ENCODE results near the gene TXNDC11. TPM values are rescaled to one million over a fixed set of nuclear protein-coding genes. Genes with fewer than 3 reads are reported as not detected.

TXNDC11 gene
- total and polyA plus RNA-seq, 4 donors, result 19.9 to 43.6 (median 41.1) TPM

GRCh38 chr16:11692171-11692570 lies 50.5 kb downstream of the TXNDC11 start:
- intact Hi-C loops (cut with DNase I), result no loop called here

GRCh38 chr16:11691771-11692170 lies 50.9 kb downstream of the TXNDC11 start:
- Histone ChIP-seq H3K4me3 (ENCODE audit: low read length in 2 of 2) (no peak overlapping the region), H3K27me3 (ENCODE audit: control insufficient read depth in 1 of 2, insufficient read depth in 2 of 2, low read length in 1 of 2) (no peaks in the 10 kb centered on the region), H3K4me1 (ENCODE audit: control insufficient read depth in 1 of 2, insufficient read depth in 2 of 2, low read length in 2 of 2) (peaks cover 0 to 2% of the 10 kb centered on the region in 2 donors), H3K9me3 (ENCODE audit: control insufficient read depth, low read length) (no peaks in the 10 kb centered on the region), H3K27ac (ENCODE audit: low read depth in 1 of 2, low read length in 2 of 2) (no peak overlapping the region), H3K36me3 (ENCODE audit: control insufficient read depth in 1 of 2, insufficient read depth in 2 of 2, low read length in 1 of 2) (peaks cover 6 to 9% of the 10 kb centered on the region in 2 donors)
- ATAC-seq (ENCODE audit: low FRiP score) (no peak), DNase-seq (no peak)
- 88 to 93% methylated on average over 15 of the region's 15 CpGs for WGBS, 2 donors
- intact Hi-C loops (cut with DNase I), result no loop called here

More at GRCh38 chr16:11692171-11692570, 50.5 kb downstream of the TXNDC11 start:
- no peak for ATAC-seq (ENCODE audit: low FRiP score)
- Histone ChIP-seq H3K27ac (ENCODE audit: low read depth in 1 of 2, low read length in 2 of 2) (no peak overlapping the region), H3K27me3 (ENCODE audit: control insufficient read depth in 1 of 2, insufficient read depth in 2 of 2, low read length in 1 of 2) (no peaks in the 10 kb centered on the region), H3K4me3 (ENCODE audit: low read length in 2 of 2) (no peak overlapping the region), H3K9me3 (ENCODE audit: control insufficient read depth, low read length) (no peaks in the 10 kb centered on the region), H3K36me3 (ENCODE audit: control insufficient read depth in 1 of 2, insufficient read depth in 2 of 2, low read length in 1 of 2) (peaks cover 6 to 9% of the 10 kb centered on the region in 2 donors), H3K4me1 (ENCODE audit: control insufficient read depth in 1 of 2, insufficient read depth in 2 of 2, low read length in 2 of 2) (peaks cover 0 to 2% of the 10 kb centered on the region in 2 donors)
- 83% methylated on average over 8 of the region's 8 CpGs for WGBS, 2 donors
- no peak for DNase-seq

- Histone ChIP-seq H3K27ac (ENCODE audit: low read depth in 1 of 2, low read length in 2 of 2) (no peak overlapping the region), H3K9me3 (ENCODE audit: control insufficient read depth, low read length) (no peaks in the 10 kb centered on the region), H3K36me3 (ENCODE audit: control insufficient read depth in 1 of 2, insufficient read depth in 2 of 2, low read length in 1 of 2) (peaks cover 6 to 9% of the 10 kb centered on the region in 2 donors), H3K27me3 (ENCODE audit: control insufficient read depth in 1 of 2, insufficient read depth in 2 of 2, low read length in 1 of 2) (no peaks in the 10 kb centered on the region), H3K4me3 (ENCODE audit: low read length in 2 of 2) (no peak overlapping the region), H3K4me1 (ENCODE audit: control insufficient read depth in 1 of 2, insufficient read depth in 2 of 2, low read length in 2 of 2) (peaks cover 0 to 2% of the 10 kb centered on the region in 2 donors)
- no peak for DNase-seq
- intact Hi-C loops (cut with DNase I), result no loop called here
- 91 to 92% methylated on average over 5 of the region's 5 CpGs for WGBS, 2 donors
- no peak for ATAC-seq (ENCODE audit: low FRiP score)
Measured at GRCh38 chr16:11691235-11691634, 51.4 kb downstream of the TXNDC11 start.

- intact Hi-C loops (cut with DNase I), result no loop called here
- no peak overlapping the region for H3K4me3 ChIP-seq (ENCODE audit: low read length in 2 of 2)
- 92 to 95% methylated on average over 3 of the region's 3 CpGs for WGBS, 2 donors
- ATAC-seq (ENCODE audit: low FRiP score) (peak; percentile 23), DNase-seq (no peak)
- H3K4me1 ChIP-seq (ENCODE audit: control insufficient read depth in 1 of 2, insufficient read depth in 2 of 2, low read length in 2 of 2), result peaks cover 0 to 2% of the 10 kb centered on the region in 2 donors
- H3K9me3 ChIP-seq (ENCODE audit: control insufficient read depth, low read length), result no peaks in the 10 kb centered on the region
- no peak overlapping the region for H3K27ac ChIP-seq (ENCODE audit: low read depth in 1 of 2, low read length in 2 of 2)
- no peaks in the 10 kb centered on the region for H3K27me3 ChIP-seq (ENCODE audit: control insufficient read depth in 1 of 2, insufficient read depth in 2 of 2, low read length in 1 of 2)
- H3K36me3 ChIP-seq (ENCODE audit: control insufficient read depth in 1 of 2, insufficient read depth in 2 of 2, low read length in 1 of 2), result peaks cover 5 to 6% of the 10 kb centered on the region in 2 donors
Measured at GRCh38 chr16:11689031-11689840, 53.4 kb downstream of the TXNDC11 start.

- no peak for DNase-seq
- Histone ChIP-seq H3K9me3 (ENCODE audit: control insufficient read depth, low read length) (no peaks in the 10 kb centered on the region), H3K36me3 (ENCODE audit: control insufficient read depth in 1 of 2, insufficient read depth in 2 of 2, low read length in 1 of 2) (peaks cover 5 to 6% of the 10 kb centered on the region in 2 donors), H3K27me3 (ENCODE audit: control insufficient read depth in 1 of 2, insufficient read depth in 2 of 2, low read length in 1 of 2) (no peaks in the 10 kb centered on the region), H3K4me1 (ENCODE audit: control insufficient read depth in 1 of 2, insufficient read depth in 2 of 2, low read length in 2 of 2) (peaks cover 0 to 2% of the 10 kb centered on the region in 2 donors), H3K27ac (ENCODE audit: low read depth in 1 of 2, low read length in 2 of 2) (no peak overlapping the region), H3K4me3 (ENCODE audit: low read length in 2 of 2) (no peak overlapping the region)
- intact Hi-C loops (cut with DNase I), result no loop called here
- ATAC-seq (ENCODE audit: low FRiP score), result no peak
- 0 to 7% methylated on average over 1 of the region's 1 CpG for WGBS, 2 donors
Measured at GRCh38 chr16:11688520-11688886, 54.2 kb downstream of the TXNDC11 start.

GRCh38 chr16:11687601-11688519 lies 54.8 kb downstream of the TXNDC11 start:
- intact Hi-C loops (cut with DNase I), result no loop called here
- ATAC-seq (ENCODE audit: low FRiP score) (no peak), DNase-seq (no peak)
- H3K27me3 ChIP-seq (ENCODE audit: control insufficient read depth in 1 of 2, insufficient read depth in 2 of 2, low read length in 1 of 2), result no peaks in the 10 kb centered on the region
- H3K27ac ChIP-seq (ENCODE audit: low read depth in 1 of 2, low read length in 2 of 2), result peak overlapping the region in 1 of 2 donors; percentile 48
- H3K36me3 ChIP-seq (ENCODE audit: control insufficient read depth in 1 of 2, insufficient read depth in 2 of 2, low read length in 1 of 2), result peaks cover 5 to 6% of the 10 kb centered on the region in 2 donors
- 76 to 78% methylated on average over 13 of the region's 13 CpGs for WGBS, 2 donors
- H3K4me3 ChIP-seq (ENCODE audit: low read length in 2 of 2), result no peak overlapping the region
- no peaks in the 10 kb centered on the region for H3K9me3 ChIP-seq (ENCODE audit: control insufficient read depth, low read length)
- peaks cover 0 to 2% of the 10 kb centered on the region in 2 donors for H3K4me1 ChIP-seq (ENCODE audit: control insufficient read depth in 1 of 2, insufficient read depth in 2 of 2, low read length in 2 of 2)

GRCh38 chr16:11686713-11687380 lies 55.8 kb downstream of the TXNDC11 start:
- peaks cover 4 to 5% of the 10 kb centered on the region in 2 donors for H3K36me3 ChIP-seq (ENCODE audit: control insufficient read depth in 1 of 2, insufficient read depth in 2 of 2, low read length in 1 of 2)
- intact Hi-C loops (cut with DNase I), result no loop called here
- WGBS, 2 donors, result 11 to 21% methylated on average over 6 of the region's 6 CpGs
- peaks cover 0 to 2% of the 10 kb centered on the region in 2 donors for H3K4me1 ChIP-seq (ENCODE audit: control insufficient read depth in 1 of 2, insufficient read depth in 2 of 2, low read length in 2 of 2)
- no peaks in the 10 kb centered on the region for H3K27me3 ChIP-seq (ENCODE audit: control insufficient read depth in 1 of 2, insufficient read depth in 2 of 2, low read length in 1 of 2)
- H3K4me3 ChIP-seq (ENCODE audit: low read length in 2 of 2), result no peak overlapping the region
- DNase-seq (no peak), ATAC-seq (ENCODE audit: low FRiP score) (no peak)
- no peak overlapping the region for H3K27ac ChIP-seq (ENCODE audit: low read depth in 1 of 2, low read length in 2 of 2)
- no peaks in the 10 kb centered on the region for H3K9me3 ChIP-seq (ENCODE audit: control insufficient read depth, low read length)

GRCh38 chr16:11685844-11686618 lies 56.6 kb downstream of the TXNDC11 start:
- WGBS, 2 donors, result 59 to 63% methylated on average over 9 of the region's 9 CpGs
- DNase-seq (no peak), ATAC-seq (ENCODE audit: low FRiP score) (no peak)
- H3K36me3 ChIP-seq (ENCODE audit: control insufficient read depth in 1 of 2, insufficient read depth in 2 of 2, low read length in 1 of 2), result peaks cover 0 to 5% of the 10 kb centered on the region in 2 donors
- H3K27me3 ChIP-seq (ENCODE audit: control insufficient read depth in 1 of 2, insufficient read depth in 2 of 2, low read length in 1 of 2), result no peaks in the 10 kb centered on the region
- peaks cover 0 to 2% of the 10 kb centered on the region in 2 donors for H3K4me1 ChIP-seq (ENCODE audit: control insufficient read depth in 1 of 2, insufficient read depth in 2 of 2, low read length in 2 of 2)
- H3K9me3 ChIP-seq (ENCODE audit: control insufficient read depth, low read length), result no peaks in the 10 kb centered on the region
- intact Hi-C loops (cut with DNase I), result no loop called here
- no peak overlapping the region for H3K27ac ChIP-seq (ENCODE audit: low read depth in 1 of 2, low read length in 2 of 2)
- no peak overlapping the region for H3K4me3 ChIP-seq (ENCODE audit: low read length in 2 of 2)
